GM23338 (cell line): ENCODE measurements around the gene C20orf141. TPM values are rescaled to one million over a fixed set of nuclear protein-coding genes. Genes with fewer than 3 reads are reported as not detected.

Source experiments
- ATAC-seq: fragments of 200-7000 bp; cut with Tn5 transposase; 3 replicates; pipeline ENCODE4 v1.9.1; 2020
- DNase-seq: peaks from one replicate; pipeline ENCODE4 v3.0.0-alpha.2; 2015; ENCODE audit warnings: low spot score
- H2AFZ ChIP-seq: fragments of 200-600 bp; sonication (generic); 2 replicates; pipeline ENCODE4 v1.8.0; 2016; ENCODE audit warnings: antibody characterized with exemption, mild to moderate bottlenecking, moderate library complexity
- H3F3A ChIP-seq: fragments of 200-600 bp; sonication (generic); replicated peaks from 2 replicates; pipeline ENCODE4 v1.8.0; 2017; ENCODE audit warnings: antibody characterized with exemption, mixed run types, low read depth
- H3K27ac ChIP-seq: fragments of 200-600 bp; sonication (generic); 2 replicates; pipeline ENCODE4 v1.6.1; 2016; ENCODE audit warnings: low read depth
- H3K27me3 ChIP-seq: fragments of 200-600 bp; sonication (generic); 2 replicates; pipeline ENCODE4 v1.8.0; 2016; ENCODE audit warnings: mild to moderate bottlenecking, mixed run types, moderate library complexity; ENCODE audit not compliant: insufficient read depth
- H3K36me3 ChIP-seq: fragments of 200-600 bp; sonication (generic); 2 replicates; pipeline ENCODE4 v1.8.0; 2016; ENCODE audit warnings: mild to moderate bottlenecking; ENCODE audit not compliant: insufficient read depth
- H3K4me1 ChIP-seq: fragments of 200-600 bp; sonication (generic); 2 replicates; pipeline ENCODE4 v1.8.0; 2016; ENCODE audit warnings: mild to moderate bottlenecking, moderate library complexity; ENCODE audit not compliant: insufficient read depth
- H3K4me2 ChIP-seq: fragments of 200-600 bp; sonication (generic); 2 replicates; pipeline ENCODE4 v1.7.1; 2017; ENCODE audit warnings: mixed run types
- H3K4me3 ChIP-seq: fragments of 200-600 bp; sonication (generic); 2 replicates; pipeline ENCODE4 v1.6.1; 2016; ENCODE audit warnings: mixed run types
- H3K79me2 ChIP-seq: fragments of 200-600 bp; sonication (generic); replicated peaks from 2 replicates; pipeline ENCODE4 v1.8.0; 2017; ENCODE audit warnings: mild to moderate bottlenecking; ENCODE audit not compliant: insufficient read depth
- H3K9me2 ChIP-seq: fragments of 200-600 bp; sonication (generic); 2 replicates; pipeline ENCODE4 v1.8.0; 2017; ENCODE audit not compliant: insufficient read depth
- H4K20me1 ChIP-seq: fragments of 200-600 bp; sonication (generic); replicated peaks from 2 replicates; pipeline ENCODE4 v1.8.0; 2017; ENCODE audit warnings: mild to moderate bottlenecking; ENCODE audit not compliant: insufficient read depth
- H3K27ac Mint-ChIP-seq: 2 replicates; pipeline ENCODE4 v1.8.0; 2020; ENCODE audit warnings: inconsistent platforms, mild to moderate bottlenecking, moderate library complexity, mixed read lengths
- H3K27me3 Mint-ChIP-seq: 3 replicates; pipeline ENCODE4 v1.8.0; 2022; ENCODE audit warnings: low read depth, mild to moderate bottlenecking, moderate library complexity, mixed read lengths, inconsistent platforms; ENCODE audit not compliant: insufficient read depth, poor library complexity
- H3K36me3 Mint-ChIP-seq: 3 replicates; pipeline ENCODE4 v1.8.0; 2021; ENCODE audit warnings: low read depth, mild to moderate bottlenecking, inconsistent platforms, moderate library complexity, mixed read lengths
- H3K4me1 Mint-ChIP-seq: 3 replicates; pipeline ENCODE4 v1.8.0; 2020; ENCODE audit warnings: mild to moderate bottlenecking, inconsistent platforms, mixed read lengths
- H3K4me3 Mint-ChIP-seq: 3 replicates; pipeline ENCODE4 v1.8.0; 2021; ENCODE audit warnings: moderate library complexity, mild to moderate bottlenecking, inconsistent platforms, mixed read lengths
- H3K9me3 Mint-ChIP-seq: 3 replicates; pipeline ENCODE4 v1.8.0; 2020; ENCODE audit warnings: moderate library complexity, mild to moderate bottlenecking, inconsistent platforms, mixed read lengths
- CREB1 ChIP-seq: fragments of 250-450 bp; sonication (Bioruptor Pico); IDR thresholded peaks from 2 replicates; pipeline ENCODE4 v1.5.0; 2020; ENCODE audit warnings: low read depth, mild to moderate bottlenecking, moderate library complexity
- ETS1 ChIP-seq: IDR thresholded peaks from 2 replicates; pipeline ENCODE4 v1.6.1; 2016; ENCODE audit warnings: antibody characterized with exemption
- EZH2 ChIP-seq: fragments of 200-600 bp; sonication (generic); IDR thresholded peaks from one replicate; pipeline ENCODE4 v1.8.0; 2017; ENCODE audit warnings: antibody characterized with exemption, mild to moderate bottlenecking, low read depth; ENCODE audit not compliant: unreplicated experiment
- EZH2phosphoT487 ChIP-seq: fragments of 200-600 bp; sonication (generic); IDR thresholded peaks from one replicate; pipeline ENCODE4 v1.8.1; 2018; ENCODE audit warnings: antibody characterized with exemption; ENCODE audit not compliant: unreplicated experiment
- JUNB ChIP-seq: IDR thresholded peaks from one replicate; pipeline ENCODE4 v1.6.1; 2016; ENCODE audit warnings: antibody characterized with exemption; ENCODE audit not compliant: unreplicated experiment
- NANOG ChIP-seq: IDR thresholded peaks from 2 replicates; pipeline ENCODE4 v1.6.1; 2016; ENCODE audit warnings: antibody characterized with exemption, borderline replicate concordance
- POLR2AphosphoS5 ChIP-seq: IDR thresholded peaks from 2 replicates; pipeline ENCODE4 v1.6.1; 2016; ENCODE audit warnings: antibody characterized with exemption, low read depth
- REST ChIP-seq: IDR thresholded peaks from one replicate; pipeline ENCODE4 v1.6.1; 2018; ENCODE audit warnings: antibody characterized with exemption; ENCODE audit not compliant: unreplicated experiment
- STAT1 ChIP-seq: IDR thresholded peaks from one replicate; pipeline ENCODE4 v1.6.1; 2016; ENCODE audit warnings: antibody characterized with exemption; ENCODE audit not compliant: unreplicated experiment
- ZNF331 ChIP-seq: fragments of 250-450 bp; sonication (Bioruptor Pico); IDR thresholded peaks from 2 replicates; pipeline ENCODE4 v1.5.0; 2020; ENCODE audit warnings: low read depth, mild to moderate bottlenecking, moderate library complexity
- ZNF462 ChIP-seq: fragments of 250-450 bp; sonication (Bioruptor Pico); IDR thresholded peaks from 2 replicates; pipeline ENCODE4 v1.5.0; 2020; ENCODE audit warnings: mild to moderate bottlenecking, moderate library complexity
- polyA plus RNA-seq: library from polyadenylated mRNA; unstranded; fragments of >200 nt; fragmentation: Nextera tagmentation; extraction: Ambion mirVana; gene quantifications from 2 replicates; pipeline ENCODE4 v1.2.1, GENCODE V29; 2016
- total RNA-seq: library from RNA; depleted of rRNA; stranded (reverse); fragments of >200 nt; shearing (Covaris generic); gene quantifications from 2 replicates; pipeline ENCODE4 v1.2.3, GENCODE V29; 2014

The C20orf141 gene
- total and polyA plus RNA-seq, 2 experiments from 2014 or later = not detected

GRCh38 chr20:2825761-2826160 is 11.0 kb downstream of the C20orf141 start:
- TF ChIP-seq STAT1 (no peak), ETS1 (no peak)
- Histone ChIP-seq H2AFZ (no peak overlapping the region), H3K4me2 (no peak overlapping the region), H3K36me3 (no peaks in the 10 kb centered on the region), H4K20me1 (no peaks in the 10 kb centered on the region), H3K27me3 (peaks cover 52% of the 10 kb centered on the region), H3K4me3 (no peak overlapping the region), H3F3A (no peaks in the 10 kb centered on the region), H3K79me2 (no peaks in the 10 kb centered on the region), H3K27ac (no peak overlapping the region), H3K9me2 (no peaks in the 10 kb centered on the region), H3K4me1 (no peaks in the 10 kb centered on the region; the same call in 1 of the 2 replicates)
- no peak for ATAC-seq
- no peak for DNase-seq
- H3K4me3 Mint-ChIP-seq = no peak overlapping the region
- H3K27ac Mint-ChIP-seq = no peak overlapping the region
- peaks cover 4% of the 10 kb centered on the region; the same call in 1 of the 3 replicates for H3K4me1 Mint-ChIP-seq
- peaks cover 8% of the 10 kb centered on the region; the same call in 2 of the 3 replicates for H3K36me3 Mint-ChIP-seq
- peaks cover 19% of the 10 kb centered on the region for H3K27me3 Mint-ChIP-seq
- peaks cover 15% of the 10 kb centered on the region for H3K9me3 Mint-ChIP-seq

- TF ChIP-seq EZH2 (no peak), POLR2AphosphoS5 (no peak), ZNF331 (CRISPR knock-in tag) (no peak), NANOG (no peak), ZNF462 (CRISPR knock-in tag) (no peak), CREB1 (CRISPR knock-in tag) (no peak), STAT1 (no peak), JUNB (no peak), REST (no peak), EZH2phosphoT487 (no peak)
- peaks cover 12% of the 10 kb centered on the region for H3K9me3 Mint-ChIP-seq
Observed at GRCh38 chr20:2826655-2827054, 11.9 kb downstream of the C20orf141 start.

More at GRCh38 chr20:2826655-2827054, 11.9 kb downstream of the C20orf141 start:
- DNase-seq (no peak), ATAC-seq (no peak)
- Histone ChIP-seq H3F3A (no peaks in the 10 kb centered on the region), H4K20me1 (no peaks in the 10 kb centered on the region), H3K4me3 (no peak overlapping the region), H3K36me3 (no peaks in the 10 kb centered on the region), H3K27ac (no peak overlapping the region), H3K27me3 (peaks cover 43% of the 10 kb centered on the region), H3K79me2 (no peaks in the 10 kb centered on the region), H2AFZ (no peak overlapping the region), H3K9me2 (no peaks in the 10 kb centered on the region), H3K4me2 (no peak overlapping the region), H3K4me1 (no peaks in the 10 kb centered on the region; the same call in 1 of the 2 replicates)
- peaks cover 2% of the 10 kb centered on the region; the same call in 1 of the 3 replicates for H3K4me1 Mint-ChIP-seq
- H3K4me3 Mint-ChIP-seq = no peak overlapping the region
- no peak overlapping the region for H3K27ac Mint-ChIP-seq
- peaks cover 6% of the 10 kb centered on the region; the same call in 2 of the 3 replicates for H3K36me3 Mint-ChIP-seq
- peaks cover 10% of the 10 kb centered on the region for H3K27me3 Mint-ChIP-seq
